ENCODE measurements around the gene MAP1A. TPM values are rescaled to one million over a fixed set of nuclear protein-coding genes. Genes with fewer than 3 reads are reported as not detected.

MAP1A gene
- total RNA-seq, 3 donors from 2014 or later, result 1.9 to 59.4 (median 7.9) TPM

- no peaks in the 10 kb centered on the region for H3K36me3 ChIP-seq (ENCODE audit: low read depth)
- DNase-seq, result no peak
- H3K4me3 ChIP-seq, result no peak overlapping the region
- no peaks in the 10 kb centered on the region for H3K4me1 ChIP-seq (ENCODE audit: low read depth)
- H3K9me3 ChIP-seq, result no peaks in the 10 kb centered on the region
- intact Hi-C loops (cut with DNase I, micrococcal nuclease), result no loop called here
- no peak for ATAC-seq
- TF ChIP-seq CTCF (IDR thresholded peaks at IDR 0.05), result no peak
Observed at GRCh38 chr15:43524254-43524845, 6.9 kb downstream of the MAP1A start.

- Histone ChIP-seq H3K4me3 (no peak overlapping the region), H3K4me1 (ENCODE audit: low read depth) (no peaks in the 10 kb centered on the region), H3K36me3 (ENCODE audit: low read depth) (no peaks in the 10 kb centered on the region), H3K9me3 (no peaks in the 10 kb centered on the region)
- no peak for TF ChIP-seq CTCF (IDR thresholded peaks at IDR 0.05)
- no peak for ATAC-seq
- no peak for DNase-seq
- intact Hi-C loops (cut with DNase I, micrococcal nuclease), result no loop called here
Observed at GRCh38 chr15:43525131-43525530, 7.7 kb downstream of the MAP1A start.

DNA sequence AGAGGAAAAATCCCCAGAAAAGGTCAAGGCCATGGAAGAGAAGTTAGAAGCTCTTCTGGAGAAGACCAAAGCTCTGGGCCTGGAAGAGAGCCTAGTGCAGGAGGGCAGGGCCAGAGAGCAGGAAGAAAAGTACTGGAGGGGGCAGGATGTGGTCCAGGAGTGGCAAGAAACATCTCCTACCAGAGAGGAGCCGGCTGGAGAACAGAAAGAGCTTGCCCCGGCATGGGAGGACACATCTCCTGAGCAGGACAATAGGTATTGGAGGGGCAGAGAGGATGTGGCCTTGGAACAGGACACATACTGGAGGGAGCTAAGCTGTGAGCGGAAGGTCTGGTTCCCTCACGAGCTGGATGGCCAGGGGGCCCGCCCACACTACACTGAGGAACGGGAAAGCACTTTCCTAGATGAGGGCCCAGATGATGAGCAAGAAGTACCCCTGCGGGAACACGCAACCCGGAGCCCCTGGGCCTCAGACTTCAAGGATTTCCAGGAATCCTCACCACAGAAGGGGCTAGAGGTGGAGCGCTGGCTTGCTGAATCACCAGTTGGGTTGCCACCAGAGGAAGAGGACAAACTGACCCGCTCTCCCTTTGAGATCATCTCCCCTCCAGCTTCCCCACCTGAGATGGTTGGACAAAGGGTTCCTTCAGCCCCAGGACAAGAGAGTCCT lies 9.0 kb downstream of the MAP1A start:
- H3K4me1 ChIP-seq (ENCODE audit: low read depth), result no peaks in the 10 kb centered on the region
- H3K9me3 ChIP-seq, result no peaks in the 10 kb centered on the region
- no peak overlapping the region for H3K4me3 ChIP-seq
- intact Hi-C loops (cut with DNase I, micrococcal nuclease), result no loop called here
- DNase-seq (no peak), ATAC-seq (no peak)
- no peaks in the 10 kb centered on the region for H3K36me3 ChIP-seq (ENCODE audit: low read depth)
- no peak for TF ChIP-seq CTCF (IDR thresholded peaks at IDR 0.05)

- Histone ChIP-seq H3K36me3 (ENCODE audit: low read depth) (no peaks in the 10 kb centered on the region), H3K4me1 (ENCODE audit: low read depth) (peaks cover 5% of the 10 kb centered on the region), H3K9me3 (no peaks in the 10 kb centered on the region), H3K4me3 (no peak overlapping the region)
- intact Hi-C loops (cut with DNase I, micrococcal nuclease), result no loop called here
- DNase-seq (no peak), ATAC-seq (no peak)
- no peak for TF ChIP-seq CTCF (IDR thresholded peaks at IDR 0.05)
Observed at GRCh38 chr15:43527016-43527801, 9.8 kb downstream of the MAP1A start.

DNA sequence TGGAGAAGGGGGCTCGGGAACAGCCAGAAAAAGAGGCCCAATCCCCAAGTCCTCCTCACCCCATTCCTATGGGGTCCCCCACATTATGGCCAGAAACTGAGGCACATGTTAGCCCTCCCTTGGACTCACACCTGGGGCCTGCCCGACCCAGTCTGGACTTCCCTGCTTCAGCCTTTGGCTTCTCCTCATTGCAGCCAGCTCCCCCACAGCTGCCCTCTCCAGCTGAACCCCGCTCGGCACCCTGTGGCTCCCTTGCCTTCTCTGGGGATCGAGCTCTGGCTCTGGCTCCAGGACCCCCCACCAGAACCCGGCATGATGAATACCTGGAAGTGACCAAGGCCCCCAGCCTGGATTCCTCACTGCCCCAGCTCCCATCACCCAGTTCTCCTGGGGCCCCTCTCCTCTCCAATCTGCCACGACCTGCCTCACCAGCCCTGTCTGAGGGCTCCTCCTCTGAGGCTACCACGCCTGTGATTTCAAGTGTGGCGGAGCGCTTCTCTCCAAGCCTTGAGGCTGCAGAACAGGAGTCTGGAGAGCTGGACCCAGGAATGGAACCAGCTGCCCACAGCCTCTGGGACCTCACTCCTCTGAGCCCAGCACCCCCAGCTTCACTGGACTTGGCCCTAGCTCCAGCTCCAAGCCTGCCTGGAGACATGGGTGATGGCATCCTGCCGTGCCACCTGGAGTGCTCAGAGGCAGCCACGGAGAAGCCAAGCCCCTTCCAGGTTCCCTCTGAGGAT lies 10.6 kb downstream of the MAP1A start:
- TF ChIP-seq CTCF (IDR thresholded peaks at IDR 0.05), result no peak
- Histone ChIP-seq H3K36me3 (ENCODE audit: low read depth) (no peaks in the 10 kb centered on the region), H3K4me3 (no peak overlapping the region), H3K9me3 (no peaks in the 10 kb centered on the region), H3K4me1 (ENCODE audit: low read depth) (peaks cover 5% of the 10 kb centered on the region)
- DNase-seq, result no peak
- intact Hi-C loops (cut with DNase I, micrococcal nuclease), result no loop called here
- ATAC-seq, result no peak

Measured in mucosa of descending colon (tissue), 3 donors.